A549 (cell line): ENCODE measurements around the gene ITGB1.

Source experiments
- BHLHE40 ChIP-seq: IDR thresholded peaks from 2 replicates; pipeline ENCODE4 v1.6.1; 2012; ENCODE audit warnings: low read depth, low read length, inconsistent platforms
- POLR2A ChIP-seq: IDR thresholded peaks from 2 replicates; pipeline ENCODE4 v1.6.1; 2012; ENCODE audit warnings: mild to moderate bottlenecking, low read length
- TF ChIP-seq, protein P1 (sequence below): IDR thresholded peaks from 2 replicates; pipeline ENCODE4 v1.6.1; 2012

DNA sequence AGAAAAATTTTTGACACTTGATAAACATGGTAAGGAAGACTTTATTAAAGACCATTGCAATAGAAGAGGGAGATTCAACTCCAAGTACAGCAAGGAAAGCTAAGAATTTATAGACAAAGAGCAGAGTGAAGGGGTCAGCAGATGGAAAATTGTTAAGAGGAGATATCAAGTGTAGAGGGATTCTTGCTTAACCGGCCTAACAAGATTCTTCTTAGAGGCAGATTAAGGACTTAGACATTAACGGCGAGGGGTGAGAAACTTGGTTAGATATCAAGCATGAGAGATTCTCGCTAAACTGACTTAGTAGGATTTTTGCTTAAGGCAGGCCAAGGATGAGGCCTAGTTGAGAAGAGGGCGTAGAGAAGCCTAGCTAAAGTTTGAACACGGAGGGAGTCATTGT is 76.0 kb downstream of the ITGB1 start:
- TF ChIP-seq BHLHE40: no peak
- TF ChIP-seq POLR2A: no peak
- TF ChIP-seq, protein P1, sequence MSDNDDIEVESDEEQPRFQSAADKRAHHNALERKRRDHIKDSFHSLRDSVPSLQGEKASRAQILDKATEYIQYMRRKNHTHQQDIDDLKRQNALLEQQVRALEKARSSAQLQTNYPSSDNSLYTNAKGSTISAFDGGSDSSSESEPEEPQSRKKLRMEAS: no peak
